Tibial nerve (tissue), 4 donors: ENCODE measurements around the gene IRX2. TPM values are rescaled to one million over a fixed set of nuclear protein-coding genes. Genes with fewer than 3 reads are reported as not detected.

Experiments
- DNase-seq, 2 donors: peaks; one replicate each; pipeline ENCODE4 v3.0.0-alpha.2; 2019; ENCODE audit warnings: low spot score in 2 of 2
- H3K27ac ChIP-seq, 4 donors: fragments of 200-600 bp; sonication (generic) in 3 of 4; one replicate each; pipeline ENCODE4 v1.5.1; 2017 to 2019; ENCODE audit warnings: mild to moderate bottlenecking in 1 of 4
- H3K27me3 ChIP-seq, 2 donors: fragments of 200-600 bp; sonication (generic) in 1 of 2; one replicate each; pipeline versions ENCODE4 v1.5.1 to v1.6.0; 2017 to 2019
- H3K36me3 ChIP-seq, 3 donors: fragments of 200-600 bp; sonication (generic); one replicate each; pipeline ENCODE4 v1.5.1; 2018 to 2019
- H3K4me1 ChIP-seq, 4 donors: fragments of 200-600 bp; sonication (generic) in 3 of 4; one replicate each; pipeline ENCODE4 v1.5.1; 2017 to 2019
- H3K4me3 ChIP-seq, 4 donors: fragments of 200-600 bp; sonication (generic) in 3 of 4; one replicate each; pipeline ENCODE4 v1.5.1; 2017 to 2019; ENCODE audit warnings: mild to moderate bottlenecking in 1 of 4, moderate library complexity in 1 of 4
- H3K9me3 ChIP-seq, 4 donors: fragments of 200-600 bp; sonication (generic) in 3 of 4; one replicate each; pipeline ENCODE4 v1.5.1; 2017 to 2019
- EP300 ChIP-seq, 2 donors: sonication (generic); formaldehyde crosslinking; IDR thresholded peaks; one replicate each; pipeline ENCODE4 v1.6.1; 2017; ENCODE audit warnings: antibody characterized with exemption in 2 of 2, mild to moderate bottlenecking in 1 of 2
- POLR2A ChIP-seq, 2 donors: fragments of 450-650 bp; IDR thresholded peaks; one replicate each; pipeline ENCODE4 v1.6.1; 2017; ENCODE audit warnings: antibody characterized with exemption in 2 of 2, mild to moderate bottlenecking in 2 of 2, moderate library complexity in 2 of 2
- WGBS, 2 donors: methylation state at CpG; one replicate each; pipeline ENCODE4 v1.1.5; 2018; 5-methylcytosine and 5-hydroxymethylcytosine counted together
- total RNA-seq, 4 donors: library from RNA; depleted of rRNA; stranded (reverse); fragments of >200 nt; gene quantifications; one replicate each; pipeline ENCODE4 v1.1.0, GENCODE V29; 2016
- TF ChIP-seq, protein P1 (sequence below), 5 experiments: fragments of 200-600 bp in 3 of 5; fragments of 450-650 bp in 2 of 5; sonication (generic) in 3 of 5; IDR thresholded peaks; one replicate each; pipeline ENCODE4 v1.5.1; 2016 to 2019; ENCODE audit warnings: antibody characterized with exemption in 5 of 5, mild to moderate bottlenecking in 3 of 5, moderate library complexity in 2 of 5

IRX2 gene
- total RNA-seq, 4 donors from 2014 or later: not detected

- no peaks in the 10 kb centered on the region for H3K9me3 ChIP-seq
- DNase-seq: no peak
- H3K4me3 ChIP-seq: no peak overlapping the region
- no peaks in the 10 kb centered on the region for H3K27me3 ChIP-seq
- no peak overlapping the region for H3K27ac ChIP-seq
- H3K36me3 ChIP-seq: no peaks in the 10 kb centered on the region
- no peak for TF ChIP-seq POLR2A (IDR thresholded peaks at IDR 0.05)
- TF ChIP-seq, protein P1, sequence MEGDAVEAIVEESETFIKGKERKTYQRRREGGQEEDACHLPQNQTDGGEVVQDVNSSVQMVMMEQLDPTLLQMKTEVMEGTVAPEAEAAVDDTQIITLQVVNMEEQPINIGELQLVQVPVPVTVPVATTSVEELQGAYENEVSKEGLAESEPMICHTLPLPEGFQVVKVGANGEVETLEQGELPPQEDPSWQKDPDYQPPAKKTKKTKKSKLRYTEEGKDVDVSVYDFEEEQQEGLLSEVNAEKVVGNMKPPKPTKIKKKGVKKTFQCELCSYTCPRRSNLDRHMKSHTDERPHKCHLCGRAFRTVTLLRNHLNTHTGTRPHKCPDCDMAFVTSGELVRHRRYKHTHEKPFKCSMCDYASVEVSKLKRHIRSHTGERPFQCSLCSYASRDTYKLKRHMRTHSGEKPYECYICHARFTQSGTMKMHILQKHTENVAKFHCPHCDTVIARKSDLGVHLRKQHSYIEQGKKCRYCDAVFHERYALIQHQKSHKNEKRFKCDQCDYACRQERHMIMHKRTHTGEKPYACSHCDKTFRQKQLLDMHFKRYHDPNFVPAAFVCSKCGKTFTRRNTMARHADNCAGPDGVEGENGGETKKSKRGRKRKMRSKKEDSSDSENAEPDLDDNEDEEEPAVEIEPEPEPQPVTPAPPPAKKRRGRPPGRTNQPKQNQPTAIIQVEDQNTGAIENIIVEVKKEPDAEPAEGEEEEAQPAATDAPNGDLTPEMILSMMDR (IDR thresholded peaks at IDR 0.05): no peak
- TF ChIP-seq EP300 (IDR thresholded peaks at IDR 0.05): no peak
- no peaks in the 10 kb centered on the region for H3K4me1 ChIP-seq
- WGBS, 2 donors: 60 to 66% methylated on average over 7 of the region's 7 CpGs
These were observed 22.3 kb downstream of the IRX2 start for GRCh38 chr5:2729189-2729588.

DNA sequence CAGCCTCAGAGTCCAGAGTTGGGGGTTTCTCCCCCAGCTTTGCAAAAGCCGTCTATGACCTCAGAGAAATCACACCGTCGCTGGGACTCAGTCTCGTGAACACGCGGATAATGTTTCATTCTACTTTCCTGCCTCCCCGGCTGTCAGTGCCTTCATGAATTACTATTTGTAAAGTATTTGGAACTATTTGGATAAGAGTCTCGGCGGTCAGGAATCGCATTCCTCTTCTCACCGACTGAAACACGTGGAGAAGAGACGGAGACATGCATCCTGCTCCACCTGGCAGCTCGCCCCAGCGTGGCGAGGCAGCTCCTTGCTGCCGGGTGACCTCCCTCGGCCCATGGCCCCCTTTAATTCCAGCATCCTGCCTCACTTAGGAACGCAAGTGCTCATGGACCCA lies 23.9 kb downstream of the IRX2 start:
- H3K27me3 ChIP-seq: no peaks in the 10 kb centered on the region
- DNase-seq: no peak
- WGBS, 2 donors: 67 to 76% methylated on average over 19 of the region's 19 CpGs
- H3K4me1 ChIP-seq: no peaks in the 10 kb centered on the region
- no peak overlapping the region for H3K4me3 ChIP-seq
- H3K36me3 ChIP-seq: no peaks in the 10 kb centered on the region
- no peak for TF ChIP-seq POLR2A (IDR thresholded peaks at IDR 0.05)
- TF ChIP-seq, protein P1 (IDR thresholded peaks at IDR 0.05): no peak
- H3K9me3 ChIP-seq: no peaks in the 10 kb centered on the region
- no peak overlapping the region for H3K27ac ChIP-seq

DNA sequence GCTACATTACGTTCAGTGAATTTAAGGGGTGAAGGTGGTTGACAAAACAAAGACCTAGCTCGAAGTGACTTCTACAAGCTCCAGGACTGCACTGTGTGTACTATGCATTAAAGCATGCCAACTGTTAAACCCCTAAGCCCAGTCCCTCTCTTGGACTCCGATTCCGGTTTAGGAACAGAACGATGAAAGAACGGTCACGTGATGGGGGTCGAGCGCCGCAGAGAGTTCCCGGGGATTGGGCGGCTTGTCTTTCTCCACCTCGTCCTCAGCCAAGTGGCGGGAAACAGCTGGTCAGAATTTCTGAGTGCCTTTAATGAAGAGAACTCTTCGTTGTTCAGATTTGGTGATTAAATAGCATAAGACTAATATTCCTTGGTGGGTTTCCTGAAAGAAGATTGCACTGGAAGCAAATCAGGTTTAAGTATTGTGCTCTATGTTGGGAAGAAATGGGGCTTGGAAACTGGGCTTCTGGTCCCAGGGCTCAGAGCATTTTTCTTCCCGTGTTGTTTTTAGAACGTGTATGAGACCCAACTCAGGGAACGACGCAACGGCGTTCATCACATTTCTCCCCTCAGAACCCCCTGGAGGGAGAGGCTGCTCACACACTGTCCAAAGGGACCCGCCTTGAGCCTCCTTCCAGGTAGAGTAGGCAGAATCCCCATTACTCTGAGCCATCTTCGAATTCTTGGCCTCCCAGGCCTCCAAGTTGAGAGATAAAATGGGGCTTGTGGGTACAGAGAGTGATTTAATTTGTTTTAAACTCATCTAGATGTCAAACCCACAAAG lies 25.3 kb downstream of the IRX2 start:
- WGBS, 2 donors: 89 to 91% methylated on average over 23 of the region's 23 CpGs
- Histone ChIP-seq H3K27ac (no peak overlapping the region), H3K4me3 (no peak overlapping the region), H3K4me1 (no peaks in the 10 kb centered on the region), H3K36me3 (no peaks in the 10 kb centered on the region), H3K9me3 (no peaks in the 10 kb centered on the region), H3K27me3 (no peaks in the 10 kb centered on the region)
- DNase-seq: no peak
- TF ChIP-seq EP300 (IDR thresholded peaks at IDR 0.05) (no peak), POLR2A (IDR thresholded peaks at IDR 0.05) (no peak)
- TF ChIP-seq, protein P1 (IDR thresholded peaks at IDR 0.05): no peak

GRCh38 chr5:2724831-2725230 lies 26.6 kb downstream of the IRX2 start:
- H3K36me3 ChIP-seq: no peaks in the 10 kb centered on the region
- WGBS, 2 donors: 90 to 92% methylated on average over 5 of the region's 5 CpGs
- H3K27ac ChIP-seq: no peak overlapping the region
- no peaks in the 10 kb centered on the region for H3K27me3 ChIP-seq
- DNase-seq: no peak
- H3K4me1 ChIP-seq: no peaks in the 10 kb centered on the region
- no peaks in the 10 kb centered on the region for H3K9me3 ChIP-seq
- TF ChIP-seq POLR2A (IDR thresholded peaks at IDR 0.05) (no peak), EP300 (IDR thresholded peaks at IDR 0.05) (no peak)
- TF ChIP-seq, protein P1 (IDR thresholded peaks at IDR 0.05): no peak
- H3K4me3 ChIP-seq: no peak overlapping the region

DNA sequence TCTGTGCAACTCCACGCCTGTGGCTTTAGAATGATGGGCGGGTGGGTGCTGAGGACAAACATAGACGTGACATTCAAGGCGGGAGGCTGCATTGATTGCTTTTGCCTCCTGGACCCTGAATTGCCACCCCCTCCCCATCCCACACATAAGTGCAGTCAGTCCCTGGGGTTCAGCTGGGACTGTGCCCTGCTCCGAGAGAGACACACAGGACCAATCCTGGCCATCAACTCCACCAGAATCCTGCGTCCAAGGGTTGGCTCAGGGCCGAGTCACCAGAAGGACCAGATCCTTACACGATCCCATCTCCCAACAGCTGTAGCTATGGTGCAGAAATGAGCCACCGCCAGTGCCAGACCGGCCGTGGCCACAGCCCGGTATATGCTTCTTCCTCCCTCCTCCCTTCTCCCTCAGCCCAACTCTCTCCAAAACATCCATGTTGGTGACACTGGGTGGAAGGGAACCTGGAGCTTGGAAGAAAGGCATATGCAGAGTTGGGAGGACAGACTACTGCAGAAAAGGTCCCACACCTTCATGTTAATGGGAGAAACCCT lies 27.4 kb downstream of the IRX2 start:
- WGBS, 2 donors: 81 to 91% methylated on average over 12 of the region's 12 CpGs
- no peak overlapping the region for H3K27ac ChIP-seq
- H3K9me3 ChIP-seq: no peaks in the 10 kb centered on the region
- no peaks in the 10 kb centered on the region for H3K36me3 ChIP-seq
- no peak for DNase-seq
- no peaks in the 10 kb centered on the region for H3K27me3 ChIP-seq
- TF ChIP-seq, protein P1 (IDR thresholded peaks at IDR 0.05): no peak
- TF ChIP-seq POLR2A (IDR thresholded peaks at IDR 0.05) (no peak), EP300 (IDR thresholded peaks at IDR 0.05) (no peak)
- no peaks in the 10 kb centered on the region for H3K4me1 ChIP-seq
- no peak overlapping the region for H3K4me3 ChIP-seq
